ENCODE measurements around the gene FAM72C.
"Not testable (repeated sequence)": the region's sequence is repeated elsewhere in the genome, so short reads cannot be mapped to it uniquely, and the experiment has no call there.

Gene FAM72C

GRCh38 chr1:143984721-143985473 is 13.1 kb upstream of the FAM72C start:
- DNase-seq (ENCODE audit: low read depth, low spot score) = not testable (repeated sequence)

DNA sequence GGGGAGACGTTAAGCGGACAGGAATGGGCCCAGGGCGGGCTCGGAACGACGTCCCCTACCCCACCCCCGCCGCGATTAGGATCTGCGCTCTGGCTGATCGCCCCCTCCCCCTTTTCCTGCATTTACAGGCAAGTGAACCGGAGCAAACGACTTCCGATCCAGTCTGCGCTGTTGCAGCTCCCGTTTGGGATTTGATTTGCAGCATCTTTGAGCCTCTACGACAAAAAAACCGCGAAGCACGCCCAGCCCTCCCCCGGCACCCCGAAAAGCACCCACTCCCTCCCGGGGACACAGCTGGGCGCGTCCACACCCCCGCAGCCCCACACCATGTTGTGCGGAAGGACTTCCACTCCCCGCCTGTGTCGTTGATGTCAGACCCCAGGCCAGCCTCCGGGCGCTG is 2.6 kb upstream of the FAM72C start:
- not testable (repeated sequence) for DNase-seq (ENCODE audit: low read depth, low spot score)

GRCh38 chr1:143973876-143974414 is 2.2 kb upstream of the FAM72C start:
- not testable (repeated sequence) for DNase-seq (ENCODE audit: low read depth, low spot score)

DNA sequence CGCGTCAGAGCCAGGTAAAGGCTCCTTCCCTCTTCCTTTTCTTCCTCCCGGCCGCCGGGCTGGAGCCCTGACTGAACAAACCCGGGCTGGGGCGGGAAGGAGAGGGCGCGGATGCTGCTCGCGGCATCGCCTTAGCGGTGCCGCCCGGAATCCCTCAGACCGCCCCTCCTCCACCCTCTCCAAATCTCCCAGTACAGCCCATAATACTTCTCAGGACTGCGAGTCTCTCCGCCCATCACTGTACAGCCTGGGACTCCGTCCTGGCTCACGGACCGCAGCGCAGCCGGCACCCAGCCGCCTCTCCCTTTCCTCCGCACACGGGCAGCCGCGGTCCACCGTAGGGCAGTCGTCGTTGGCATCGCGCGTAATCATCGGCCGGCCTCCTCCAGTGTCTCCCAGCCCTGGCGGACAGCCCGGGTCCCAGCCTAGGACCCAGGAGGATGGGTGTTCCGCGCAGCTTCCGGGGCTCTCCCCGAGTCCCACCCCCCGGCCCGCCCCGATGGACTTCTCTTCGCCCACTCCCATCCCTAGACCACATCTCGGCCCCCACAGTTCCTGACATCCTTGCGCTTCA is 1.1 kb upstream of the FAM72C start:
- not testable (repeated sequence) for DNase-seq (ENCODE audit: low read depth, low spot score)

DNA sequence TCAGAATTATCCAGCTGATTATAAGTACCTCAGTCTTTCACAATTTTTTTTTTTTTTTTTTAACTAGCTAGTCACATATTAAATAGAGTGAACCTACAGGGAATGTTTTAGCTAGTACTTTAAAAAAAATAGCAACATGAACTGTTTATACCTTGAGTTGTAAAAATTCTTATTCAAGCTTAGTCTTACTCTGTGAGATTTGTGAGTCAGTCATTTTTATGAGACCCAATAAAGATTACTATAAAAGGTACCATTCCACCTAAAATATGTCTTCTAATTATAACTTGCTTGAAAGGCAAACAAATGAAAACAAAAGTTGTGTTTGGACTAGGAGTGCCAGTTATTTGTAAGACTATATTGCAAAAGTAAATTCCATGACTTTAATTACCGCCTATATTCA is 5.9 kb downstream of the FAM72C start:
- DNase-seq (ENCODE audit: low read depth, low spot score) = not testable (repeated sequence)

GRCh38 chr1:143964294-143964693 is 7.5 kb downstream of the FAM72C start:
- DNase-seq (ENCODE audit: low read depth, low spot score) = not testable (repeated sequence)

DNA sequence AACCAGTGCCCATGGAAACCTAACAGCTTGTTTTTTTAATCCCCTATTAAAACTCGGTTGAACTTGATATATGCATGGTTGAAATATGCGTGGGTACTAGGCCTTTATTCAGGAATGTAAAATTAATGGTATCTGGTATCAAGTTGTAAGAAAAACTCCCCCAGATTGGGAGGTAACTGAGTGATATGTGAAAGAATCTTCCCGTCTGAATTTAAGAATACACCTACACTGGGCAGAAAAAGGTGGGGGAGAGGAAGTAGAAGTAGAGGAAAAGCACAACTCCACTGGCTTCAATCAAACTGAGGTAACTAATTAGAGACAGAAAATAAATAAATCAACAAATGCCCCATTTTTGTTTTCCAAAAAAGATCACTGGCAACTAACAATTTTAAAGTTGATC is 15.9 kb downstream of the FAM72C start:
- DNase-seq (ENCODE audit: low read depth, low spot score) = not testable (repeated sequence)

GRCh38 chr1:143952913-143953312 is 18.9 kb downstream of the FAM72C start:
- not testable (repeated sequence) for DNase-seq (ENCODE audit: low read depth, low spot score)

DNA sequence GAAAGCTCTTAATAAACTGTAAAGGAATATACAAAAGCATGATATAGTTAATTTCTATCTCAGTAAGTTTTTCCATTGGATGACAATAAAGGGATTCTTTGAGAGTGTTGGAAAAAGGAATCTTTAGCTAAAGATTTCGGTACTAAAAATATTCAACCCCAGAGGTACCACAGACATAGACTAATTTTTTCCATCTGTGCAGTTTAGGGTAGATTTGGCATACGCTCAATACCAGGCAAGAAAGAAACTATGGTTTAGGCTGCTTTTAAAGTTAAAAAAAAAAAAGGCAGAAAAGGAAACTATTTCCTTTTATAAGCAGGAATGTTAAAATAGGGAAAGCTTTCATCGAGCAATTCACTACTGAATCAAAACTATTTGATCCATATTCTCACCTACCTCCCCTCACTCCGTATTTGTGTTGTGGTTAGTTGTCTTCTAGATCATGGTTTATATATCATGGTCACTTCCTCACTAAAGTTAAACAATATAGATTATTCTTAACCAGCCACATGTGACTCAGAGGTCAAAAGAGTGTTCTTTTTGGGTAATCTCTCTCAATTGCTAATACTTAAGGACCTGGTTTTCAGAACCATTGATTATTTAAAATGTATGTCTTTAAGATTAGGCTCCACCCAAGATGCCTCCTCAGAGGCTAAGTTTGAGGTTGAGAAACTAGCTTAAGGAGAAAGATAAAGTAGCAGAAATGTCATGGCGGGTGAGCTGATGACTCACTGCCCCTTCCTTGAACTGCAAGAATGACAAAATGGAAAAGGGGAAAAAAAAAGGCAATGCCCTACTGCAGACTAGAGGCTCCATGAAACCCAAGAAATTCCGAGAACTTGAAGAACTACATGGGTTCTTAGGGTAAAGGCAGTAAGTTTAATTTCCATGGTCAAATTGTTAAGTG is 20.0 kb downstream of the FAM72C start:
- not testable (repeated sequence) for DNase-seq (ENCODE audit: low read depth, low spot score)

- DNase-seq (ENCODE audit: low read depth, low spot score) = not testable (repeated sequence)
These were observed 24.0 kb downstream of the FAM72C start for GRCh38 chr1:143947749-143948148.

DNA sequence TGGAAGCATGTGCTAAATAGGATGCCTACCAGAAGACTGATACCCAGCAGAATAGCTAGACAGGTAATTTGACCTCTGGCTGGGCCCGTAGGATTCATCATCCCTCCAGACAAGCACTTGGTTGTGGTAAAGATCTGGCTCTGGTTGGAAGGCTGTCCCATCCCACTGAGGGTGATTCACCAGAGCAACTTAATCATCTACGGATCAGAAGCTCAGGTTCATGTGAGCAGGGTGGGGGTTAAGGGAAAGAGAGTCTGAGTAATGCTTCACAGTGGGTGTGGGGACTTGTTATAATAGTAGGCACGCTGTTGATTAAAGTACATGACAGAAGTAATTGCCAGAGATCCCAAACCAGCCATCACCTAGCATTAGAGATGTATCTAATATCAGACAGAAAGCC is 26.5 kb downstream of the FAM72C start:
- DNase-seq (ENCODE audit: low read depth, low spot score) = not testable (repeated sequence)

GRCh38 chr1:143944576-143945240 is 27.1 kb downstream of the FAM72C start:
- DNase-seq (ENCODE audit: low read depth, low spot score) = not testable (repeated sequence)

- not testable (repeated sequence) for DNase-seq (ENCODE audit: low read depth, low spot score)
These were observed 28.3 kb downstream of the FAM72C start for GRCh38 chr1:143943319-143943978.

GRCh38 chr1:143942238-143942860 is 29.4 kb downstream of the FAM72C start:
- DNase-seq (ENCODE audit: low read depth, low spot score) = not testable (repeated sequence)

GRCh38 chr1:143939666-143940065 is 32.1 kb downstream of the FAM72C start:
- not testable (repeated sequence) for DNase-seq (ENCODE audit: low read depth, low spot score)

GRCh38 chr1:143938922-143939321 is 32.9 kb downstream of the FAM72C start:
- DNase-seq (ENCODE audit: low read depth, low spot score) = not testable (repeated sequence)

- DNase-seq (ENCODE audit: low read depth, low spot score) = peak; percentile 0
These were observed 35.2 kb downstream of the FAM72C start for GRCh38 chr1:143936457-143937115.

- not testable (repeated sequence) for DNase-seq (ENCODE audit: low read depth, low spot score)
These were observed 52.7 kb downstream of the FAM72C start for GRCh38 chr1:143919127-143919526.

- not testable (repeated sequence) for DNase-seq (ENCODE audit: low read depth, low spot score)
These were observed 53.2 kb downstream of the FAM72C start for GRCh38 chr1:143918552-143918951.

DNA sequence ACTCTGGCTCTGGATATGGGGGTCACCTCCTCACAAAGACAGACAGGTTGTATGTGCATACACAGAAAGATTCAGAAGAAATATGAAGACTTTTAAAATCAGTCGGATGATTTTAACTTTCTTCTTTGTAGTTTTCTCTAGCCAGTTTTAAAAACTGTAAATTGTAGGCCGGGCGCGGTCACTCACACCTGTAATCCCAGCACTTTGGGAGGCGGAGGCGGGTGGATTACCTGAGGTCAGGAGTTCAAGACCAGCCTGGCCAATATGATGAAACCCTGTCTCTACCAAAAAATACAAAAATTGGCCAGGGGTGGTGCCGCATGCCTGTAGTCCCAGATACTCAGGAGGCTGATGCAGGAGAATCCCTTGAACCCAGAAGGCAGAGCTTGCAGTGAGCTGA is 58.1 kb downstream of the FAM72C start:
- DNase-seq (ENCODE audit: low read depth, low spot score) = not testable (repeated sequence)
